Gastroesophageal sphincter (tissue), 3 donors: ENCODE measurements around the gene PCDHGA10.

Experiments used
- EP300 ChIP-seq: sonication (generic); formaldehyde crosslinking; IDR thresholded peaks from one replicate; pipeline ENCODE4 v1.6.1; 2017; ENCODE audit warnings: antibody characterized with exemption, mild to moderate bottlenecking
- POLR2A ChIP-seq, 2 donors: fragments of 450-650 bp; IDR thresholded peaks; one replicate each; pipeline ENCODE4 v1.6.1; 2017; ENCODE audit warnings: antibody characterized with exemption in 2 of 2, mild to moderate bottlenecking in 2 of 2, moderate library complexity in 1 of 2
- POLR2AphosphoS5 ChIP-seq: sonication (generic); formaldehyde crosslinking; IDR thresholded peaks from one replicate; pipeline ENCODE4 v1.6.1; 2017; ENCODE audit warnings: antibody characterized with exemption
- TF ChIP-seq, protein P1 (sequence below), 4 experiments: fragments of 200-600 bp in 2 of 4; fragments of 450-650 bp in 2 of 4; sonication (generic) in 1 of 4; IDR thresholded peaks; one replicate each; pipeline ENCODE4 v1.5.1; 2017 to 2019; ENCODE audit warnings: antibody characterized with exemption in 4 of 4, mild to moderate bottlenecking in 2 of 4, moderate library complexity in 2 of 4

DNA sequence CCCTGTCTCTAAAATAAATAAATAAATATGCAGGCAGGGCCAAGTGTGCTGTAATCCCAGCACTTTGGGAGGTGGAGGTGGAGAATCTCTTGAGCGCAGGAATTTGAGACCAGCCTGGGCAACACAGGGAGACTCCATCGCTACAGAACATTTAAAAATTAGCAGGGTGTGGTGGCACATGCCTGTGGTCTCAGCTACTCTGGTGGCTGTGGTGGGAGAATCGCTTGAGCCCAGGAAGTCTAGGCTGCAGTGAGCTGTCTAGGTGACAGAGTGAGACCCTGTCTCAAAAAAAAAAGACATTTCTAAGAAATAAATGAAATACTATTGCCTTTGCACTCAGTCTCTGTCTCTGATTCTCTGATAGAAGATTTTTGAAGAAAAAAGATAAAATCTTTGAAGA is 1.2 kb upstream of the PCDHGA10 start:
- no peak for TF ChIP-seq POLR2A (IDR thresholded peaks at IDR 0.05)
- TF ChIP-seq, protein P1, sequence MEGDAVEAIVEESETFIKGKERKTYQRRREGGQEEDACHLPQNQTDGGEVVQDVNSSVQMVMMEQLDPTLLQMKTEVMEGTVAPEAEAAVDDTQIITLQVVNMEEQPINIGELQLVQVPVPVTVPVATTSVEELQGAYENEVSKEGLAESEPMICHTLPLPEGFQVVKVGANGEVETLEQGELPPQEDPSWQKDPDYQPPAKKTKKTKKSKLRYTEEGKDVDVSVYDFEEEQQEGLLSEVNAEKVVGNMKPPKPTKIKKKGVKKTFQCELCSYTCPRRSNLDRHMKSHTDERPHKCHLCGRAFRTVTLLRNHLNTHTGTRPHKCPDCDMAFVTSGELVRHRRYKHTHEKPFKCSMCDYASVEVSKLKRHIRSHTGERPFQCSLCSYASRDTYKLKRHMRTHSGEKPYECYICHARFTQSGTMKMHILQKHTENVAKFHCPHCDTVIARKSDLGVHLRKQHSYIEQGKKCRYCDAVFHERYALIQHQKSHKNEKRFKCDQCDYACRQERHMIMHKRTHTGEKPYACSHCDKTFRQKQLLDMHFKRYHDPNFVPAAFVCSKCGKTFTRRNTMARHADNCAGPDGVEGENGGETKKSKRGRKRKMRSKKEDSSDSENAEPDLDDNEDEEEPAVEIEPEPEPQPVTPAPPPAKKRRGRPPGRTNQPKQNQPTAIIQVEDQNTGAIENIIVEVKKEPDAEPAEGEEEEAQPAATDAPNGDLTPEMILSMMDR (IDR thresholded peaks at IDR 0.05): no peak
- TF ChIP-seq POLR2AphosphoS5: no peak
- no peak for TF ChIP-seq EP300
